Activated T-cell treated with anti-CD3 and anti-CD28 coated beads, Interleukin-2, amount 50 U/mL, for 24 hours (primary cell): Measurements from ENCODE around the gene MAT2A.
"Not testable (repeated sequence)": the region's sequence is repeated elsewhere in the genome, so short reads cannot be mapped to it uniquely, and the experiment has no call there.

ENCODE experiments used
- DNase-seq: peaks from one replicate; pipeline ENCODE4 v3.0.0-alpha.2; 2020
- H3K27ac Mint-ChIP-seq: 2 replicates; pipeline ENCODE4 v1.8.0; 2020; ENCODE audit warnings: mild to moderate bottlenecking, mixed read lengths
- H3K27me3 Mint-ChIP-seq: 2 replicates; pipeline ENCODE4 v1.8.0; 2020; ENCODE audit warnings: mixed read lengths
- H3K36me3 Mint-ChIP-seq: 2 replicates; pipeline ENCODE4 v1.8.0; 2020; ENCODE audit warnings: low read depth, mixed read lengths
- H3K4me1 Mint-ChIP-seq: 2 replicates; pipeline ENCODE4 v1.8.0; 2020; ENCODE audit warnings: low read depth, mixed read lengths
- H3K4me3 Mint-ChIP-seq: 2 replicates; pipeline ENCODE4 v1.8.0; 2020; ENCODE audit warnings: mild to moderate bottlenecking, moderate library complexity, mixed read lengths
- H3K9me3 Mint-ChIP-seq: 2 replicates; pipeline ENCODE4 v1.8.0; 2020; ENCODE audit warnings: mixed read lengths

The MAT2A gene

GRCh38 chr2:85589982-85590791 is 51.2 kb downstream of the MAT2A start:
- Mint-ChIP-seq H3K4me1 (peaks cover 38% of the 10 kb centered on the region), H3K9me3 (no peaks in the 10 kb centered on the region), H3K36me3 (peaks cover 6% of the 10 kb centered on the region), H3K27ac (peak overlapping the region; percentile 65), H3K4me3 (no peak overlapping the region), H3K27me3 (no peaks in the 10 kb centered on the region)
- no peak for DNase-seq

GRCh38 chr2:85590950-85591349 is 52.0 kb downstream of the MAT2A start:
- Mint-ChIP-seq H3K9me3 (no peaks in the 10 kb centered on the region), H3K27me3 (no peaks in the 10 kb centered on the region), H3K27ac (no peak overlapping the region), H3K4me3 (no peak overlapping the region), H3K36me3 (peaks cover 12% of the 10 kb centered on the region), H3K4me1 (peaks cover 33% of the 10 kb centered on the region)
- no peak for DNase-seq

- Mint-ChIP-seq H3K4me1 (peaks cover 36% of the 10 kb centered on the region), H3K9me3 (no peaks in the 10 kb centered on the region), H3K36me3 (peaks cover 18% of the 10 kb centered on the region), H3K27me3 (no peaks in the 10 kb centered on the region), H3K4me3 (no peak overlapping the region), H3K27ac (no peak overlapping the region)
- DNase-seq: no peak
Measured at GRCh38 chr2:85591563-85591962, 52.6 kb downstream of the MAT2A start.

DNA sequence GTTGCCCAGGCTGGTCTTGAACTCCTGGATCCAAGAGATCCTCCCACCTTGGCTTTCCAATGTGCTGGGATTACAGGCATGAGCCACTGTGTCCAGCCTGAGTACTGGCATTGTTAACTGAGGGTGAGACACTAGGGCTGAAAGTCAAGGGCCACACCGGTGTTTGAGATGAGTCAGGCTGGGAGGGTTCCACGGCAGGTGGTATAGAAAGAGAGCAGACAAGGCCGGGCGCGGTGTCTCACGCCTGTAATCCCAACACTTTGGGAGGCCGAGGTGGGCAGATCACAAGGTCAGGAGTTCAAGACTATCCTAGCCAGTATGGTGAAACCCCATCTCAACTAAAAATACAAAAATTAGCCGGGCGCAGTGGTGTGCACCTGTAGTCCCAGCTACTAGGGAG is 53.3 kb downstream of the MAT2A start:
- H3K9me3 Mint-ChIP-seq, DNase-seq, H3K4me3 Mint-ChIP-seq, H3K27me3 Mint-ChIP-seq: not testable (repeated sequence)
- Mint-ChIP-seq H3K4me1 (peaks cover 42% of the 10 kb centered on the region), H3K36me3 (peaks cover 25% of the 10 kb centered on the region), H3K27ac (peak overlapping the region; percentile 79)

DNA sequence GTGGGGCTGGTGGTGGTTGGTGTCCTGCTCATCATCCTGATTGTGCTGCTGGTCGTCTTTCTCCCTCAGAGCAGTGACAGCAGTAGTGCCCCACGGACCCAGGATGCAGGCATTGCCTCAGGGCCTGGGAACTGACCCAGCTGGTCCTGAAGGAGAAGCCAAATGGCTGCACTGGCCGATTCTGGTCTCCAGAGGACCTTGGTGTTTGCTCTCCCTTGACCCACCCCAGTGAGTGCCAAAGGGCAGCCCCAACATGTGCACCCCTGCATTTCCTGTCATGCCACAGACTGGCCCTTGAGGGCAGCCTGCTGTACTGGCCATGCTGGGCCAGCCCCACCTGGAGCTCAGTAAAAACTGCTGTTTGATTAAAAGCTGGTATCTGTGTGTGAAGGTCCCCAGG is 54.1 kb downstream of the MAT2A start:
- DNase-seq: no peak
- Mint-ChIP-seq H3K36me3 (peaks cover 31% of the 10 kb centered on the region), H3K4me3 (no peak overlapping the region), H3K9me3 (no peaks in the 10 kb centered on the region), H3K27me3 (no peaks in the 10 kb centered on the region), H3K4me1 (peaks cover 37% of the 10 kb centered on the region), H3K27ac (peak overlapping the region; percentile 57)
